GM19025 (cell line): ENCODE data around the gene ESPL1.
"Not testable (repeated sequence)": the region's sequence is repeated elsewhere in the genome, so short reads cannot be mapped to it uniquely, and the experiment has no call there.

Experiments used
- ATAC-seq: cut with Tn5 transposase; IDR thresholded peaks from one replicate; pipeline ENCODE4 v1.9.1; 2021; ENCODE audit warnings: mild to moderate bottlenecking, low read depth, moderate library complexity; ENCODE audit not compliant: unreplicated experiment

Gene ESPL1

DNA sequence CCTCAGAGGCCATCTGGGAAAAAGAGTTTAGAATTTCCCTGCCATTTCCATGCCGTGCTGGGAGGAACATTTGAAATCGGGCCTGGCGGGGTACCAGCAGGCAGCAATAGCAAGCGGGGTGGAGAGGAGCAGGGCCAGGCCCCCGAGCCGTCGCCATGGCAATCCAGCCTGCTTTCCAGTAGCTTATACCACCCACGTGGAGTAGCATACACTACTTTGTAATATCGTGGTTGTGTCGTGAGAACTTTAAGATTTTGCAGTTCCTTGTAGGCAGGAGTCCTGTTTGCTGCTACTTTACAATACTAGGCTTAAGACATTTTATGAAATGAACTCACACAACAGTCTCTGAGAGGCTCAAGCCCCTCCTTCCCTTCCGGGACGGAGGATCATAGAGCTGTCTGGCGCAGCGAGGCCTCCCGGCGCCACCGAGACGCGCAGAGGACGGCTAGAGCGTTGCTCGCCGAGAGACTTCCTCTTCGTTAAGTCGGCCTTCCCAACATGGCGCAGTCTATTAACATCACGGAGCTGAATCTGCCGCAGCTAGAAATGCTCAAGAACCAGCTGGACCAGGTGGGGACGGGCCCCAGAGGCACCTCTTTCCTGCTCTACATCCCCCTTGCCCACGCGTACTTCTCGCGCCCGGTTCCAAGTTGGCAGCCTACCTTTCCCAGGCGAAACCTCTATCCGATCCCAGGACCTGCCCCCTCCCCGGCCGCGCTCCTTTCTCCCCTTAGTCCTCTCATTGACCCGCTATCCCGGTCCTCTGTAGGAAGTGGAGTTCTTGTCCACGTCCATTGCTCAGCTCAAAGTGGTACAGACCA is 27.2 kb downstream of the ESPL1 start, which contains the start of gene PFDN5:
PFDN5 (plus strand) TSS at position 473 of the 821 bp plus-strand sequence; CDS start at position 499, 26 bp downstream.
- peak; percentile 81 for ATAC-seq

DNA sequence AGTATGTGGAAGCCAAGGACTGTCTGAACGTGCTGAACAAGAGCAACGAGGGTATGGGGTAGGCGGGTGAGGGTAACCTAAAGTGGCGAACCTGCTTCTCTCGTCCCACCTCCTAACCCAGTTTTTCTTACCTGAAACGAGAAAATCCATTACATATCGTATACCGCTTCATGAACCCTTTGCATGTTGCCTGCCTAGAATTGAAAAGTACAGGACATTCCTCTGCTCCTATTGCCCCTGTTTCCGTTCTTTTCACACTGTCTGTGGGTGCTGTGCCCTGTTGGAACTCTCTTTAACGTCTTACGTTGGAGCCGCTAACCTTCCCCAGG is 27.8 kb downstream of the ESPL1 start:
- no peak for ATAC-seq

- ATAC-seq = not testable (repeated sequence)
These were observed 29.0 kb downstream of the ESPL1 start for GRCh38 chr12:53297106-53297505.

GRCh38 chr12:53298164-53298563 is 30.1 kb downstream of the ESPL1 start:
- no peak for ATAC-seq

DNA sequence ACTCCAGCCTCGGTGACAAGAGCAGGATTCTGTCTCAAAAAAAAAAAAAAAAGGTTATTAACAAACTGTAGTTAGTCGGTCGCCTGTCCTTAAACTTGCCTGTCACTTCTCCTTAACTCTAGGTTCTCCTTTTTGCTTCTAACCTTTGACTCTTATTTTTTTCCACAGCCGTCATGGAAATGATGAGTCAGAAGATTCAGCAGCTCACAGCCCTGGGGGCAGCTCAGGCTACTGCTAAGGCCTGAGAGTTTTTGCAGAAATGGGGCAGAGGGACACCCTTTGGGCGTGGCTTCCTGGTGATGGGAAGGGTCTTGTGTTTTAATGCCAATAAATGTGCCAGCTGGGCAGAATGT is 31.0 kb downstream of the ESPL1 start:
- no peak for ATAC-seq

GRCh38 chr12:53299454-53300180 is 31.5 kb downstream of the ESPL1 start, which contains the start of gene MYG1:
MYG1 (plus strand) TSS chr12:53299695; CDS start chr12:53299738, 43 bp downstream.
- ATAC-seq = peak; percentile 80

- ATAC-seq = no peak
These were observed 32.1 kb downstream of the ESPL1 start for GRCh38 chr12:53300187-53300586.

GRCh38 chr12:53302903-53303302 is 34.8 kb downstream of the ESPL1 start:
- no peak for ATAC-seq

GRCh38 chr12:53306826-53307225 is 38.7 kb downstream of the ESPL1 start:
- ATAC-seq = no peak

DNA sequence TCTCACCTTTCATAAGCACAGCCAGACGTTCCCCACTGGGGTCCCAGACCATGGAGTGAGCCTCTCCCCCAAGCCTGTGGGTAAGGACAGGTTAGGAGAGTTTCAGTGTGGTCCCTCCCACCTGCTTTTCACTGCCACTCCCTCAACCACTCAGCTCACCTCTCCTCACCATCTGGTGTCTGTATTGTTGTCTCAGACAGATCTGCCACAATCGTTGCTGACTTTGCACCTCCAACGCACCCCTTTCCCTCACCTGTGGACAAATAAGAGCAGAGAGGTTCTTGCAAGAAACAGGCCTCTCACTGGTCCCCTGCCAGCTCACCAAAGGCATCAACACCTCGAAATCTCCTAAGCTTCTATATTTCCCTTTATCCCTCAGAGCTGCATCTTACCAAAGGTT is 40.2 kb downstream of the ESPL1 start:
- ATAC-seq = no peak

DNA sequence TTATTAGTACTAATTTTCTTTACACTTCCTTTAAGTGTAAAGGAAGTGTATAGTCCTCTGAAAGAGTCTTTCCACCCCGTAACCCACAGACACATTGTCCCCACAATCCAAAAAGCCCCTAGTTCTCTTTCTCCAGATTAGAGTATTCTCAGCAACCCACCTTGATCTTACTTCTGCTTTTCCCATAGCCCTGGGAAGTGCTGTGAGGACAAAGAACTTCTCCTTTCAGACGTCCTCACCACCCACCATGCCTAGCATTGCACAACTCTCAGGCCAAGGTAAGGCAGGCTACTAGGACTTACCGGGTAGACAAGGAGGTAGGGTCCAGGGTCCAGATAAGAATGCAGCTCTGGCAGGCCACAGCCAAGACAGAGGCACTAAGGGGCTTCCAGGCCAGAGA is 45.9 kb downstream of the ESPL1 start:
- ATAC-seq = no peak

- no peak for ATAC-seq
These were observed 52.5 kb downstream of the ESPL1 start for GRCh38 chr12:53320352-53321195.

DNA sequence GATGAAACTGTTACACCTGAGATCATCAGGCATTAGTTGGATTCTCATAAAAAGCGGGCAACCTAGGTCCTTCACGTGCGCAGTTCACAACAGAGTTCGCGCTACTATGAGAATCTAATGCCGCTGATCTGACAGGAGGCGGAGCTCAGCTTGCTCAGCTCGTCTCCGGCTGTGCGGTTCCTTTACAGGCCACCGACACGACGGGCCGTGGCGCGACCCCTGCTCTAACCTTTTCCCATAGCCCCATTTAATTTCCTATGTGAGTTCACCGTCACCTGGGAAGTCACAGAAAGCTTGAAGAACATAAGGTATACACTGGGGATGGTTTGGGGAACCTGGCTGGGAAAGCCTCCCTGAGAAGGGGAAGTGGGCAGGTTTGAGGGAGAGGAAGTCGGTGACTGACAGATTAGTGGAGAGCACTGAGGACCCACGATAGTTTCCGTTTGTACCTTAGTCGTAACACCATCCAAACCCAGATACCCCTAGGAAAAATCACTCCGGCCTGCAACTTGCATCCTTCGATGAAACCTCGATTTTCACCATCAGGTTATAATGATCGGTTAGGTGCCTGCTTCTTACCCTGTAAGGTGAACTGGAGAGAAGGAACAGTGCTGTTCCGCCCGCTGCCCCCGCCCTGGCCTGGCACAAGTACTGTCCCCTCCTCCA is 56.1 kb downstream of the ESPL1 start:
- ATAC-seq = peak; percentile 26

- peak; percentile 51 for ATAC-seq
These were observed 56.8 kb downstream of the ESPL1 start for GRCh38 chr12:53324779-53325510.

GRCh38 chr12:53325511-53326061 is 57.5 kb downstream of the ESPL1 start:
- ATAC-seq = no peak

- ATAC-seq = no peak
These were observed 58.5 kb downstream of the ESPL1 start for GRCh38 chr12:53326460-53327185.

DNA sequence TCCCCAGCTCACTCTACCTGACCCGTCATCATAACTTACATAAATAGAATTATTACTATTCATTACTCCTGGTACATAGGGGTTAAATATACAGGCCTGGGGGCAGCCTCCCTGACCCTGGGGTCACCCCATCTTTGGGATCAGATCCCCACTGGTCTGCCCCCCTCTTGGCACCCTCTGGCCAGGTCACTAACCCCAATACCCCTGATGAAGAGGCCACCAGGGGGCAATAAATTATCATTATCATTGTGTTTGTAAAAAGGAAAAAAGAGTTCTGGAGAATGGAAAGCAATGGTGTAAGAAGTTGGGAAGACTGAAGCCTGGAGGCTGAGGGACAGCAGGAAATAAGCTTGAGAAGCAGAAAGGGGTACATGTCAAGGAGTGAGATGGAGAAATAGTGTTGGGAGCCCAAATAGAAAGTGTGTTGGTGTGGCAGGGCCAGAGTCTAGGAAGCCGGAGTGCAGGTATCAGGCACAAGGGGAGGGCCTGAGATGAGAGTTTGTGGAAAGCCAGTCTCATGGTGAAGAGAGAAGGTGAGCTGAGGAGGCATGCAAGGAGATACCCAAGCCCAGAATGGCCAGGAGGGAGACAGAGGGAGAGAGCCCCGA is 59.4 kb downstream of the ESPL1 start:
- no peak for ATAC-seq

DNA sequence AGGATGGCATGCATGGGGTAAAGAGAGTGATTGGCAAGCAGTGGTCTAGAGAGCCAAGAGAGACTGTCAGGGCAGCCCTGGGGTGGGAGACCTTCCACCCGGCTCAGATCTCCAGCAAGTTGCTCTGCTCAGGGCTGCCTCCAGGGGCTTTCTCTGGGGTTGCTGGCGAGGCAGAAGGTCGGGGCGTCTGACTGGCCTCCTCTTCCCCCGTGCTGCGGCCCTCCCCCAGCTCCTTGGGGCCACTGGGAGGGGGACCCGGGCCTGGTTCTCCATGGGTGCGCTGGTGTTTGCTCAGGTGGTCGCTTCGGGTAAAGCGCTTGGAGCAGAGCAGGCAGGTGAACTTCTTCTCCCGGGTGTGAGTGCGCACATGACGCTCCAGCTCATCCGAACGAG is 59.9 kb downstream of the ESPL1 start:
- ATAC-seq = no peak
